Inferior parietal cortex (tissue), 1 donor: ENCODE measurements around the gene RTN4.
A peak's percentile ranks its signal among the peaks of the same experiment; 100 is the strongest.
"Not testable (repeated sequence)": the region's sequence is repeated elsewhere in the genome, so short reads cannot be mapped to it uniquely, and the experiment has no call there.

Experiments used
- DNase-seq: peaks from one replicate; pipeline ENCODE4 v3.0.0-alpha.2; 2016; ENCODE audit errors: extremely low spot score

Gene RTN4

DNA sequence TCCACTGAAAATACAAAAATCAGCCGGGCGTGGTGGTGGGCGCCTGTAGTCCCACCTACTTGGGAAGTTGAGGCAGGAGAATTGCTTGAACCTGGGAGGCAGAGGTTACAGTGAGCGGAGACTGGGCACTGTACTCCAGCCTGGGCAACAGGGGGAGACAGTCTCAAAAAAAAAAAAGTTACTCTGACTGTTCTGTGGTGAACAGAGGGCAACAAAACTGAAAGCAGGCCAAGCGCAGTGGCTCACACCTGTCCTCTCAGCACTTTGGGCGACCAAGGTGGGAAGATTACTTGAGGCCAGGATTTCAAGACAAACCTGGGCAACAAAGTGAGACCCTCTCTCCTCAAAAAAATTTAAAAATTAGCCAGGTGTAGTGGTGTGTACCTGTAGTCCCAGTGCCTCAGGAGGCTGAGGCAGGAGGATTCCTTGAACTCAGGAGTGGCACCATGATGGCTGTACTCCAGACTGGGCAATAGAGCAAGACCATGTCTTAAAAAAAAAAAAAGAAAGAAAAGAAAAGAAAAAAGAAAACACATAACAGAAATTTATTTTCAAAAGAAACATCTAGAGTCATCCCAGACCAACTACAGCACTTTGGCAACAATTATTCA is 13.6 kb upstream of the RTN4 start:
- no peak for DNase-seq

DNA sequence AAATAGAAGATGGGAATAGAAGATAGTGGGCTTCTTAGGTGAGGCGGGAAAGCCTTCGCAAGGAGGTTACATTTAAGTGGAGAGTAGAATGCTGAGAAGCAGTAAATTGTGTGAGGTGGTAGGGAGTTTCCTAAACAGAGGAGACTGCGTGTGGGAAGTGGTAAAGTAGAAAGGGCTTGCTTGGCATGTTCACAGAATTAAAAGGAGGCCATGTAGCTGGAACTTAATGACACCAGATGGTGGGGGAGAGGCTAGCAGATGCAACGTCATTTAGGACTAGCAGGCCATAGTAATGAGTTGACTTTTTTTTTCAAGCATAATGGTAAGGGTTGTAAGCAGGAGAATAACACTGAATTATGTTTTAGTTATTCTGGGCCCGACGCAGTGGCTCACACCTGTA is 13.0 kb upstream of the RTN4 start:
- no peak for DNase-seq

GRCh38 chr2:55062754-55063153 is 12.5 kb upstream of the RTN4 start:
- DNase-seq, result no peak

- no peak for DNase-seq
Observed at GRCh38 chr2:55061523-55062344, 11.5 kb upstream of the RTN4 start.

GRCh38 chr2:55059793-55060192 is 9.5 kb upstream of the RTN4 start:
- no peak for DNase-seq

GRCh38 chr2:55057474-55057873 is 7.2 kb upstream of the RTN4 start:
- DNase-seq, result no peak

DNA sequence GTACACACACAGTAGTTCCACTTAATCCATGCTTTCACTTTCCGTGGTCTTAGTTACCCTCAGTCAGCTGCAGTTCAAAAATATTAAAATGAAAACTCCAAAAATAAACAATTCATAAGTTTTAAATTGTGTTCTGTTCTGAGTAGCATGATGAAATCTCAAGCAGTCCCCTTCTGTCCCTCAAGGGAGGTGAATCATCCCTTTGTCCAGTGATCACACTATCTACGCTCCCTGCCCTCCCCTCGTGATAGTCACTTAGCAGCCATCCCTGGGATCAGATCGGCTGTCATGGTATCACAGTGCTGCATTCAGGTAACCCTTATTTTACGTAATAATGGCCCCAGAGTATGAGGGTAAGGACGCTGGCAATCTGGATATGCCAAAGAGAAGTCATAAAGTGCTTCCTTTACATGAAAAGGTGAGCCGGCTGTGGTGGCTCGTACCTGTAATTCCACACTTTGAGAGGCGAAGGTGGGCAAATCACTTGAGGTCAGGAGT is 5.8 kb upstream of the RTN4 start:
- no peak for DNase-seq

- no peak for DNase-seq
Observed at GRCh38 chr2:55054106-55054875, 4.0 kb upstream of the RTN4 start.

DNA sequence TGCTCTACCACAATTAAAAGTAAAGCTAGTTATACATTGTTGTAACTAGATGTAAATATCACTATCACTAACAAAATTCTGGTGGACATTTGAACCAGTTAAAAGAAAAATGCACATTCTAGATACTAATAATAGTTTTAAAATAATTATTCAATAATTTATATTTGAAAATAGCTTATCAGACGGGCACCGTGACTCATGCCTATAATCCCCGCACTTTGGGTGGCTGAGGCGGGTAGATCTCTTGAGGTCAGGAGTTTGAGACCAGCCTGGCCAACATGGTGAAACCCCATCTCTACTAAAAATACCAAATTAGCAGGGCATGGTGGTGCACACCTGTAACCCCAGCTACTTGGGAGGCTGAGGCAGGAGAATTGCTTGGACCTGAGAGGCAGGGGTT is 3.0 kb upstream of the RTN4 start:
- not testable (repeated sequence) for DNase-seq

- DNase-seq, result no peak
Observed at GRCh38 chr2:55052129-55053061, 2.1 kb upstream of the RTN4 start.

- DNase-seq, result peak; percentile 51
Observed at GRCh38 chr2:55051026-55051866, 995 bp upstream of the RTN4 start.

DNA sequence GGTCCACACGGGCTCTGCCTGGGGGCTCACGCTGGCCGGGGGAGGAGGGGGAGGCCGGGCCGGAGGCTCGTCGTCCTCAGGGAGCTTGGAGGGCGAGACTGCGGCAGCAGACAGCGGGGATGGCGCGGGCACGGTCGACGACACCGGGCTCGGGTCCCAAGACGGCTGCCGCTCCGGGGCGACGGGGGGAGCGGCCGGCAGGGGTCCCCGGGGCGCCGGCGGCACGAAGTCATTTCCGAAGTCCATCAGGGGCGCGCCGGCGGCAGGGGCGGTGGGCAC is 491 bp downstream of the RTN4 start:
- DNase-seq, result no peak

DNA sequence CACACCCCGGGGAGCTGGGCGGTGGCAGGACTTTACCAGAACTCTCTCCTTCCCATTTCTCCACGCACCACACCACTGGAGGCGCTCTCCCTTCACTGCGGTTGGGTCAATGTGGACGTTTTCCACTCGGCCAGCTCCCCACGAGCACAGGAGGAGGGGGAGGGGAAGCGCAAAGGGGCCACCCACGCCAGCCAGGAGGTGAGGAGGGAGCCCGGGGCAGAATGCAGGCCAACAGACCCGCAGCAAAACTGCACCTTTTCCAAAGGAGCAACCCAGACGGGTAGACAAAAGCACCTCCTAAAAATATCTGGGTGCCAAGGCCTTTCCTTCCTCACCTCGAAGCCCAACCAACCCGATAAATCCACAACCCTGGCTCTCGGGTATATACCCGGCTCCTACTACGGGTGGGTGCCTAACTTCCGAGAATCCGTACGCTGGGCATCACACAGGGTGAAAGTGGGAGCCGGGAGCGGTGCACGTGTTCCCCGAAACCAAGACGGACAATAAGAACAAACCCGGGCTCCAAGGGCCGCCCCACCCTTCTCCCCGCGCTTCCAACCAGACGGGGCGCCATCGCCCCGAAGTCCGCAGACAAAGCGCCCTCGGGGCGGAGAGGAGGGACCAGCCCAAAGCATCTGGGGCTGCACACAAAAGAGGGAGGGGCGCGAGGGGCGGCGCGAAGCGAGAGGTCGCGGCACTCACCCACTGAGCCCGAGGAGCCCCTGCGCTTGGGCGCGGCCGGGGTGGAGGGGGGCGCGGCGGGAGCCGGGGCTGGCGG is 1.0 kb downstream of the RTN4 start:
- DNase-seq, result peak; percentile 93

GRCh38 chr2:55048508-55049042 is 1.7 kb downstream of the RTN4 start:
- peak; percentile 63 for DNase-seq

DNA sequence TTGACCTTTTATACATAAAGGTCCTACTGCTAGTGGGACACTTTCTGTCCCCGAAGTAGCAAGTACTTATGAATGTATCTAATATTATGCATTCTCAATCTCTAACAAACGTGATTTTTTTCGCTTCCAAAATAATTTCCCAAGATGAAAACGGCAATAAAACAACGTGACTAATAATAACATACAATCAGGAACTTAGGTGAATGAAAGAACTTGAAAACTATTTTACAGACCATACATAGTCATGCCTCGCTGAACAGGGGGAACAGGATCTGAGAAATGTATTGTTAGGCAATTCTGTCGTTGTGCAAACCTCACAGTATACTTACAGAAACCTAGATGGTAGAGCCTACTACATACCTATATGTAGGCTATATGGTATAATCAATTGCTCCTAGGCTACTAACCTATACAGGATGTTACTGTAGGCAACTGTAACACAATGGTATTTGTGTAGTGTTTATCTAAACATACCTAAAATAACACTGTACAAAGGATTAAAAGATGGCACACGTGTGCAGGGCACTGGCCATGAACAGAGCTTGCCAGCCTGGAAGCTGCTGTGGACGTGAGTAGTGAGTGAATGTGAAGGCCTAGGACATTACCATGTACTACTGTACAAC is 2.5 kb downstream of the RTN4 start:
- DNase-seq, result peak; percentile 72

DNA sequence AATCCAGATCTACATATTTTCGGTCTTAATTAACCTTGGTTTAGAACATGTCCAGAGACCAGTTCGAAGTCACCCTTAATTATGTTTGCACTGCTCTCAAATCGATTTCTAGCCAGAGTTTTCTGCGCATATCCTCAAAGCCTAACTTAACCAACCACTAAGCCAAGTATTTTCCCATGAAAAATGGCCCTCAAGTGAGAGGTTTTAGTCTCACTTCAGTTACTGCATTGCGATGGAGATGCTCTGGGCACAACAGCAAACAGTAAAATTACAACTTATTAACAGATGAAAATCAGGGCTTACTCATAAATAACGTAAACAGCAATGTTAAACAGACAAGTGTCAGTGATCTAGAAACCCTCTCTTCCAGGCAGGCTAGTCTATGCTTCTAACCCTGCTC is 4.5 kb downstream of the RTN4 start:
- peak; percentile 43 for DNase-seq

DNA sequence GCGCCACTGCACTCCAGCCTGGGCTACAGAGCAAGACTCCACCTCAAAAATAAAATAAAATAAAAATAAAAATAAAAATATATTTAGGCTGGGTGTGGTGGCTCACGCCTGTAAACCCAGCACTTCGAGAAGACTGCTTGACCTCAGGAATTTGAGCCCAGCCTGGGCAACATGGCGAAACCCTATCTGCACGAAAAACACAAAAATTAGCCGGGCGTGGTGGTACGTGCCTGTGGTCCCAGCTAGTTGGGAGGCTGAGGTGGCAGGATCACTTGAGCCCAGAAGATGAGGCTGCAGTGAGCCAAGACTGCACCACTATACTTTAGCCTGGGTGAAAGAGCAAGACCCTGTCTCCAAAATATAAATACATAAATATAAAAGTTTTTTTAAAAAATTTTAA is 6.4 kb downstream of the RTN4 start:
- DNase-seq, result no peak

DNA sequence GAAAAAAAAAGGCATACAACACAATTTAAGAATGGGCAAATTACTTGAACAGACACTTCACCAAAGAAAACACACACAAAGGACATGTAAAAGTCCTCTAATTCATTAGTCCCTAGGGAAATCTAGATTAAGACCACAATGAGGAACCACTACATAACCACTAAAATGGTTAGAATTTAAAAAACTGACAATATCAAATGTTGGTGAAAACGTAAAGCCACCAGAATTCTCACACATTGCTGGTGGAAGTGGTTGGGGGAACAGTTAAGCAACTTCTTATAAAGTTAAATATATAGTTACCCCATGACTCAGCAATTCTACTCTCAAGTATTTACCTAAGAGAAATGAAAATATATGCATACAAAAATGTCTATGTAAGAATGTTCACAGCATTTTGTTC is 11.8 kb downstream of the RTN4 start:
- DNase-seq, result no peak

- DNase-seq, result no peak
Observed at GRCh38 chr2:55035716-55036115, 14.5 kb downstream of the RTN4 start.
